Measurements from ENCODE around the gene NXPH1.

NXPH1 gene

DNA sequence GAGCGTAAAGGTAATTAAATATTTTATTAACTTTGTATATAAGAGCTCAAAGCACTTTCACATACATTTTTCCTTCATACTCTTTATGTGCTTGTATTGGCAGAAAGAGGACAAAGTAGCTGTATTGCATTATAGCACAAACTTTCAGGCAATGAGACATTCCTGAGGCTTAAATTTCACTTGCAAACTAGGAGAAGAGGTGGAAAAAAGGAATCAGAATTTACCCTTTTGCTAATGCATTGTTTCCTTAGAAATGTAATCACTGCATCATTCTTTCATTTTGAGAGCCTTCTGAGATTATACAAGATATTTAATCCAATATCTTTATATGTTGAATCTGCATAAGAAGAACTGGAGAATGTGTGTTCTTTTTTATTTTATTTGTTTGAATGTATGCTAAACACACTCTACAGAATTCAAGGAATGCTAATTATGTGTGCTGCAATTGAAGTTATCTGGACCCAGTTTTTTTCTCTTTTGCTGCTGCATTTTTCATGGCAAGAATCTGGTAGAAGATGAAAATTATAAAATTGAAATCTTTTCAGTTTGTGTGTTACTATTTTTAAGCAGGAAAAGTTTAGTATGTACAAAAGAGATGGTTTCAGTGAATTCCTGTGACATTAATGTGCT is 185.1 kb downstream of the NXPH1 start:
- TF ChIP-seq POLR2A (IDR thresholded peaks at IDR 0.05; ENCODE audit: low read depth, low read length), result no peak

DNA sequence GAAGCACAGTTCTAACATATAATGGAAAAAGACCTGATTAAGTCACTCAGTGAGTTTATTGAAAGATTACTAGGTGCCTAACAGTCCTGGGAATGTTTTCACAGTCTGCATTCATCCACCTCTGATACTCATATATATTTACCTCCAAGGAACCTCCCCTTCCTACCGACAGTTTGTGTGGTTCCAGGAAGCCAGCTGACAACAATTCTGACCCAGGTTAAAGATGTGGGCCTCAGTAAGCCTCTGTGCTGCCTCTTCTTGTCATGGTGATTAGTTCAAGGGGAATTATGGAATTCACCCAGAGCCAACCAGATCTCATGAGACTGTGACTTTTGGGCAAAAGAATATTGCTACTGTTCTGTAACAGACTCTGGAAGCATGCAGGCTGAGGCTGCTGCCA is 186.8 kb downstream of the NXPH1 start:
- FAIRE-seq, result no peak
- TF ChIP-seq POLR2A (IDR thresholded peaks at IDR 0.05; ENCODE audit: low read depth, low read length), result no peak

More for the DNA sequence above, 185.1 kb downstream of the NXPH1 start:
- DNase-seq (ENCODE audit: insufficient read length, low spot score), result no peak
- FAIRE-seq, result no peak

DNA sequence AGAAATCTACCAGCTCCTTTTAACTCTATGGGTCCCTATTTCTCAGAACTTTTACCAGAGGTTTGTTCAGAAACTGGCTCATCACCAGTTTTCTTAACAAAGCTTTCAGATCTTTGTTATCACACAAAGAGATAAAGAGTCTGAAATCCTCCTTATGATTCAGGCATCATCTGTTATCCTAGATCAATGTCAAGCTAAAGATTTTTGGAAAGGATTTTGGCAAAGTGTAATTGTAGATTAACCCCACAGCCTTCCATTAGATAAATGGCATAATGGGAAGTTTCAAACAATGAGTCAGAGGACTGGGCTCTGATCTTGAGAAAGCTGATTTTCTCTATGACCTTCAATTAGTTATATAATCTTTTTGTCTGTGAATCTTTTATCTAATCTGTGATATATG is 192.2 kb downstream of the NXPH1 start:
- FAIRE-seq (no peak), DNase-seq (ENCODE audit: insufficient read length, low spot score) (no peak)
- no peak for TF ChIP-seq POLR2A (IDR thresholded peaks at IDR 0.05; ENCODE audit: low read depth, low read length)

More for the DNA sequence above, 186.8 kb downstream of the NXPH1 start:
- DNase-seq (ENCODE audit: insufficient read length, low spot score), result no peak

- FAIRE-seq (no peak), DNase-seq (ENCODE audit: insufficient read length, low spot score) (no peak)
- TF ChIP-seq POLR2A (IDR thresholded peaks at IDR 0.05; ENCODE audit: low read depth, low read length), result no peak
These were observed 193.9 kb downstream of the NXPH1 start for GRCh38 chr7:8627325-8627724.

GRCh38 chr7:8628656-8629055 is 195.2 kb downstream of the NXPH1 start:
- DNase-seq (ENCODE audit: insufficient read length, low spot score) (no peak), FAIRE-seq (no peak)
- TF ChIP-seq POLR2A (IDR thresholded peaks at IDR 0.05; ENCODE audit: low read depth, low read length), result no peak

DNA sequence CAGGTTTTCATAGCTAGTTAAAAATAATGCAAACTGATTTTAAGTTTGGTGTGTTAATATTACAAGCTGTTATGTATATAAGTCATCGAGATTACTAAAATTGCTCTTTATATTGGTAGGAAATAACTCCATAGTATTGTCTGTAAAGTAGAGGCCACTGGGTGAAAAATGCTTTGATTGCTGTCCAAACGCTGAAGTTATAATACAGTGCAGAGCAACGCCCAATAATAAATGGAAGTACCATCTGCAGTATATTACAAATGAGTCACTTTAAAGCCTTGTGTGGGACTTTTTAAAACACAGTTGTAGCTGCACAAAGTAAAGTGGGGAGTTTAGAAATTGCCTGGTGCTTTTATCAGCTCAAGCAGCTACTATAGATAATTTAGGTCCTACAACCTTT is 196.1 kb downstream of the NXPH1 start:
- FAIRE-seq (peak; percentile 67), DNase-seq (ENCODE audit: insufficient read length, low spot score) (no peak)
- TF ChIP-seq POLR2A (IDR thresholded peaks at IDR 0.05; ENCODE audit: low read depth, low read length), result no peak

DNA sequence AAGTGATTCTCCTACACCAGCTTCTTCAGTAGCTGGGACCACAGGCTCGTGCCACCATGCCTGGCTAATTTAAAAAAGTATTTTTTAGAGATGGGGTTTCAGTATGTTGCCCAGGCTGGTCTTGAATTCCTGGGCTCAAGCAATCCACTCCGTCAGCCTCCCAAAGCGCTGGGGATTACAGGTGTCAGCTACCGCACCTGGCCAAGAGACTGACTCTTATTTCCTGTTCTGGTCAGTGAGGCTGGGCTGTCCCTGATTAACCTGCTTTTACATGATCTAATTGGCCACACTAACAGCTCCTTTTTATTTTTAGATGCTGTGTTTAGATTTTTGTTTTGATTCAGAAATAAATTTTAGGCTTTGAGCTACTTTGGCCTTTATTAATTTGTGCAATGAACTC is 203.9 kb downstream of the NXPH1 start:
- no peak for TF ChIP-seq POLR2A (IDR thresholded peaks at IDR 0.05; ENCODE audit: low read depth, low read length)
- FAIRE-seq, result no peak
- DNase-seq (ENCODE audit: insufficient read length, low spot score), result no peak

- TF ChIP-seq POLR2A (IDR thresholded peaks at IDR 0.05; ENCODE audit: low read depth, low read length), result no peak
- no peak for DNase-seq (ENCODE audit: insufficient read length, low spot score)
- FAIRE-seq, result no peak
These were observed 204.7 kb downstream of the NXPH1 start for GRCh38 chr7:8638076-8638475.

- FAIRE-seq, result no peak
- no peak for TF ChIP-seq POLR2A (IDR thresholded peaks at IDR 0.05; ENCODE audit: low read depth, low read length)
- DNase-seq (ENCODE audit: insufficient read length, low spot score), result no peak
These were observed 206.3 kb downstream of the NXPH1 start for GRCh38 chr7:8639668-8640067.

GRCh38 chr7:8640671-8641070 is 207.3 kb downstream of the NXPH1 start:
- DNase-seq (ENCODE audit: insufficient read length, low spot score) (no peak), FAIRE-seq (no peak)
- TF ChIP-seq POLR2A (IDR thresholded peaks at IDR 0.05; ENCODE audit: low read depth, low read length), result no peak

GRCh38 chr7:8668627-8669500 is 235.5 kb downstream of the NXPH1 start:
- no peak for TF ChIP-seq POLR2A (IDR thresholded peaks at IDR 0.05; ENCODE audit: low read depth, low read length)
- DNase-seq (ENCODE audit: insufficient read length, low spot score) (no peak), FAIRE-seq (no peak)

DNA sequence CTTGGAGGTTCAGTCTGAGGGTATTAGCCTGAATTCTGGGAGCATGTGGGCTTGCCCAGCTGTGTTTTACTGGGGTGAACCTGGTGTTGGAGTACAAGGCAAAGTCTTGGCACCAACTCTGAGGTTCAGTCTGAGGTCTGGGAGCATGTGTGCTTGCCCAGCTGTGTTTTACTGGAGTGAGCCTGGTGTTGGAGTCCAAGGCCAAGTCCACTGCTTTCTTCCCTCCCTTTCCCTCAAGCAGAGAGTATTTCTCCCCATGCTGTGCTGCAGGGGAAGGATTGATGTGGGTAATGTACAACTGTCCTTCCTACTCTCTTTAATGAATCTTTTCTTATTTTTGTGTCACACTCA is 236.1 kb downstream of the NXPH1 start:
- no peak for DNase-seq (ENCODE audit: insufficient read length, low spot score)
- no peak for TF ChIP-seq POLR2A (IDR thresholded peaks at IDR 0.05; ENCODE audit: low read depth, low read length)
- no peak for FAIRE-seq

DNA sequence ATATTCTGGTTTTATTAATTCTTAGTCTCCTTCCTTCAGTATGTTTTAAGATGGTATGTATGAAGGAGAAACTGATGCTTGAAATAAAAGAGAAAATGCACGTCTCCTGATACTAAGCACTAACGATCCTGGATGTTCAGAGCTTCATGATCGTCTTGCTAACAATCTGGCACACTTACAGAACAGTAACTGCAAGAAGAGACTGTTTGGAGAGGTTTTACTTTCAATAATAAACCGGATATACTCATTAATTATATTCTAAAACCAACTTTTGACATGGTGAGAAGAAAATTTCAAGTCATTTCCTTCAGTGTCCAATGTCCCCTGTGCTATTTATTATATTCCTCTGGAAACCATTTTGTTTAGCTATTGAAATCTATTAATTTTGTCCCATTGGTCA is 251.0 kb downstream of the NXPH1 start:
- no peak for FAIRE-seq
- DNase-seq (ENCODE audit: insufficient read length, low spot score), result no peak
- no peak for TF ChIP-seq POLR2A (IDR thresholded peaks at IDR 0.05; ENCODE audit: low read depth, low read length)

DNA sequence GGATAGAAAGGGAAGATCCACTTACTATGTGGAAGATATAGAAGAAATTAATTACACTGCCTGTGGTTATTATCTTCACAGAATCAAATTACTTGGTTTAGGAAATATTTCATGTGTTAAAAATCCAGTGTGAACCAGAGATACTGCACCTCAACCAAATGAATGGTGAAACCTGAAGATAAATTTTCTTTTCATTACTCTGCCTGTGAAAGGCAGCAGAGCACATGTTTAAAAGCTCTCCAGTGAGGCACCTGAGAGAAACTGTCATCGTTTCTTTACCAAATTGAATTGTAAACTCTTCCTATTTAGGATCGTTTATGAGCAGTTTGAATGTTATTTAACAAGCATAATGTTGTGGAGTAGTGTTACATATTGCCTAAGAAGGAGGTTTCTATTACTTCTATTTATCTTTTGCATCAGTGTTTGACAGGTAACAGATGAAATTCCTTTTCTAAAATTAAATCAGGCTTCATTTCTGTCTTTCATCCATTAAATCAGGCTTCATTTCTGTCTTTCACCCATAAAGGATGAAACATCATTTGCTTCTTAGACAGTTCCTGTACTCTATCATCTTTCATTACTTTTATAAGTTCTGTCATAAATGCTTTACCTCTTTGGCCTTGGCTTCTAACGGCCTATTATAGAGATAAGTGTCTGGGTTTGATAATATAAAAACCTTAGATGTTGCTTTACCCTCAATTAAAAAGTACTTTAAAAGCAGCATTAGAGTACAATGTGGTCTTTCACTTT is 266.6 kb downstream of the NXPH1 start:
- DNase-seq (ENCODE audit: insufficient read length, low spot score) (no peak), FAIRE-seq (no peak)
- TF ChIP-seq POLR2A (IDR thresholded peaks at IDR 0.05; ENCODE audit: low read depth, low read length), result no peak

All from H54 (cell line).